ENCODE data around the gene LRR1. TPM values are rescaled to one million over a fixed set of nuclear protein-coding genes. Genes with fewer than 3 reads are reported as not detected.

The LRR1 gene
- 43.4 to 48.6 TPM (median 44.9 TPM) in 5 replicates for total RNA-seq (2022; extraction: Qiagen RNA extraction; ENCODE audit: low read depth)

GRCh38 chr14:49598485-49599300 lies at the start of gene LRR1:
Gene LRR1, plus strand, starts transcription at chr14:49598940. Its CDS starts 81 bp downstream, at chr14:49599021.

GRCh38 chr14:49585803-49586672 lies 12.7 kb upstream of the LRR1 start, which contains the start of gene RPS29:
Gene RPS29, minus strand, starts transcription at chr14:49586380. Its CDS starts 34 bp downstream, at chr14:49586346.

GRCh38 chr14:49620182-49621113 lies 21.7 kb downstream of the LRR1 start, which contains the start of the genes MGAT2 and RPL36AL:
Gene MGAT2, plus strand, starts transcription at chr14:49620799. Its CDS starts 470 bp downstream, at chr14:49621269.
Gene RPL36AL, minus strand, starts transcription at chr14:49620626. Its CDS starts 1,522 bp downstream, at chr14:49619104.

GRCh38 chr14:49634547-49635334 lies 36.0 kb downstream of the LRR1 start, which contains the start of gene DNAAF2:
Gene DNAAF2, minus strand, starts transcription at chr14:49635244. Its CDS starts 95 bp downstream, at chr14:49635149.

Other genes starting within 250 kb of the LRR1 start
- 3,825 to 4,971 TPM (median 4,174 TPM) in 5 replicates for gene RPS29, start 12.6 kb upstream of the LRR1 start, total RNA-seq (2022; extraction: Qiagen RNA extraction; ENCODE audit: low read depth)
- 408 to 565 TPM (median 419 TPM) in 5 replicates for gene RPL36AL, start 21.7 kb downstream of the LRR1 start, total RNA-seq (2022; extraction: Qiagen RNA extraction; ENCODE audit: low read depth)
- gene MGAT2, start 21.9 kb downstream of the LRR1 start, total RNA-seq (2022; extraction: Qiagen RNA extraction; ENCODE audit: low read depth) = 40.9 to 52.9 TPM (median 47.3 TPM) in 5 replicates
- gene DNAAF2, start 36.3 kb downstream of the LRR1 start, total RNA-seq (2022; extraction: Qiagen RNA extraction; ENCODE audit: low read depth) = 9.4 to 12.6 TPM (median 11.8 TPM) in 5 replicates
- gene POLE2, start 89.3 kb downstream of the LRR1 start, total RNA-seq (2022; extraction: Qiagen RNA extraction; ENCODE audit: low read depth) = 8.8 to 15.4 TPM (median 13.7 TPM) in 5 replicates
- gene KLHDC1, start 94.2 kb downstream of the LRR1 start, total RNA-seq (2022; extraction: Qiagen RNA extraction; ENCODE audit: low read depth) = 0.15 to 0.36 TPM (median 0.26 TPM) in 5 replicates
- 24.1 to 41.7 TPM (median 32.7 TPM) in 5 replicates for gene KLHDC2, start 169.2 kb downstream of the LRR1 start, total RNA-seq (2022; extraction: Qiagen RNA extraction; ENCODE audit: low read depth)

All from A549 treated with ZK216348 at 1 μM for 4 hours (cell line).